ENCODE data around the gene B3GNT7. TPM values are rescaled to one million over a fixed set of nuclear protein-coding genes. Genes with fewer than 3 reads are reported as not detected.

B3GNT7 gene
- total and polyA plus RNA-seq, 2 of the 8 experiments (the other 6 are each of a cell fraction or from before 2014, with no cell fraction given), result 26.4 to 73.1 TPM

- Histone ChIP-seq H3K4me2 (ENCODE audit: insufficient read depth in 1 of 2, low read depth in 2 of 2, low read length in 2 of 2) (peak overlapping the region; percentile 40 to 53), H2BK5ac (ENCODE audit: low read depth, low read length) (peak overlapping the region; percentile 99), H3K27ac (ENCODE audit: low read depth, low read length) (peak overlapping the region; percentile 86; the same call in 1 of the 2 replicates), H3K4ac (replicated peaks; ENCODE audit: insufficient read length, low read depth, low read length) (peak overlapping the region; percentile 98), H3K9me3 (ENCODE audit: insufficient read depth in 2 of 2, low read depth in 1 of 2, low read length in 1 of 2) (no peaks in the 10 kb centered on the region), H2BK15ac (ENCODE audit: low read length) (0 out of 2 replicates have a peak overlapping the region, but pooled peaks have one; percentile 81), H4K5ac (ENCODE audit: insufficient read length, low read depth, low read length) (peak overlapping the region; percentile 85), H3K27me3 (replicated peaks in 1 of 4; ENCODE audit: control insufficient read depth in 3 of 4, extremely low read depth in 1 of 4, insufficient read depth in 3 of 4, low read length in 3 of 4) (no peaks in the 10 kb centered on the region), H2AK5ac (ENCODE audit: low read depth, low read length) (peak overlapping the region; percentile 14; the same call in 1 of the 2 replicates), H4K8ac (ENCODE audit: extremely low read depth, insufficient read depth, low read length) (peak overlapping the region; percentile 66), H3K18ac (ENCODE audit: extremely low read depth, low read length) (peak overlapping the region; percentile 98), H3K9ac (replicated peaks in 1 of 4; ENCODE audit: extremely low read depth in 1 of 4, low read depth in 3 of 4, low read length in 3 of 4) (peak overlapping the region in 1 of 4 experiments; percentile 41; a peak in 2 of 7 replicates), H2BK12ac (ENCODE audit: low read depth, low read length) (peak overlapping the region; percentile 84), H4K20me1 (replicated peaks in 1 of 2; ENCODE audit: control insufficient read depth in 1 of 2, insufficient read depth in 2 of 2, low read length in 2 of 2) (no peaks in the 10 kb centered on the region), H4K91ac (replicated peaks; ENCODE audit: insufficient read length, low read length) (peak overlapping the region; percentile 94), H3K4me1 (replicated peaks in 1 of 4; ENCODE audit: control insufficient read depth in 3 of 4, insufficient read depth in 4 of 4, low read length in 3 of 4) (peaks cover 4 to 30% (median 21%) of the 10 kb centered on the region in 4 experiments), H3K4me3 (ENCODE audit: extremely low read depth in 1 of 4, insufficient read depth in 2 of 4, low read depth in 3 of 4, low read length in 4 of 4) (peak overlapping the region in 1 of 4 experiments; percentile 42; a peak in 2 of 8 replicates), H2BK120ac (replicated peaks; ENCODE audit: low read depth, low read length) (peak overlapping the region; percentile 96), H3K79me2 (ENCODE audit: control insufficient read depth in 1 of 2, insufficient read depth in 2 of 2, low read length in 2 of 2) (no peaks in the 10 kb centered on the region), H3K14ac (ENCODE audit: insufficient read length) (no peak overlapping the region), H3K23me2 (ENCODE audit: low read depth, low read length) (0 out of 2 replicates have a peak, but pooled peaks cover 4% of the 10 kb centered on the region), H3K36me3 (ENCODE audit: control insufficient read depth in 2 of 4, insufficient read depth in 4 of 4, low read length in 3 of 4) (no peaks in the 10 kb centered on the region), H3K23ac (ENCODE audit: insufficient read length) (no peak overlapping the region), H3K56ac (replicated peaks; ENCODE audit: insufficient read length, low read depth, low read length) (peak overlapping the region; percentile 63), H3K79me1 (ENCODE audit: low read depth, low read length) (no peaks in the 10 kb centered on the region), H2AFZ (ENCODE audit: low read length) (no peak overlapping the region), H2BK20ac (ENCODE audit: low read length) (peak overlapping the region; percentile 98)
- FAIRE-seq, result no peak
- POLR2A ChIA-PET (ENCODE audit: partially characterized antibody), result interaction anchor here (1.1 to 2.7 kb wide), 9 partner anchors 8 to 95 kb away, joined by 3 to 13 read pairs (median 6); partner anchors contain the start of gene NCL
- CTCF ChIA-PET (ENCODE audit: partially characterized antibody), result interaction anchor here (0.6 to 26.8 kb wide), 7 partner anchors 11 to 142 kb away, joined by 3 to 617 read pairs (median 3); partner anchors contain the start of gene B3GNT7
- no peak for DNase-seq (ENCODE audit: low read depth in 1 of 2, low spot score in 2 of 2)
- WGBS, 2 experiments (ENCODE audit: extremely low coverage in 1 of 2, insufficient coverage in 1 of 2, insufficient read length in 1 of 2, insufficient replicate concordance in 2 of 2, low coverage in 1 of 2, low lambda C conversion rate in 2 of 2, missing lambda C conversion rate in 1 of 2), result 76% methylated on average over 22 of the region's 23 CpGs; no CpG with 5 or more reads in 1 of the 2 experiments
- no peak for TF ChIP-seq RAD21 (IDR thresholded peaks at IDR 0.05 in 1 of 2, conservative IDR thresholded peaks at IDR 0.05 in 1 of 2; ENCODE audit: low read depth in 2 of 2, low read length in 2 of 2)
- no peak for TF ChIP-seq POLR2AphosphoS5 (IDR thresholded peaks at IDR 0.05; ENCODE audit: low read depth, low read length)
- peak; percentile 8 for TF ChIP-seq ASH2L (IDR thresholded peaks at IDR 0.05; ENCODE audit: low read length)
These were observed 25.7 kb upstream of the B3GNT7 start for GRCh38 chr2:231369580-231370428.
